Spinal cord (tissue), 10 donors: Measurements from ENCODE around the gene DMBT1. TPM values are rescaled to one million over a fixed set of nuclear protein-coding genes. Genes with fewer than 3 reads are reported as not detected.
"Not testable (repeated sequence)": the region's sequence is repeated elsewhere in the genome, so short reads cannot be mapped to it uniquely, and the experiment has no call there.

ENCODE experiments used
- DNase-seq, 6 donors: peaks; one replicate each; pipeline versions ENCODE4 v3.0.0 to v3.0.0-alpha.2; 2013 to 2015; ENCODE audit warnings: low spot score in 6 of 6, low read depth in 4 of 6
- H3K27ac ChIP-seq: one replicate; pipeline ENCODE4 v1.5.1; 2013; ENCODE audit warnings: low read depth, low read length, control low read depth
- H3K27me3 ChIP-seq: one replicate; pipeline ENCODE4 v1.6.1; 2013; ENCODE audit warnings: low read length; ENCODE audit not compliant: control insufficient read depth, insufficient read depth
- H3K36me3 ChIP-seq: one replicate; pipeline ENCODE4 v1.6.1; 2013; ENCODE audit warnings: low read length; ENCODE audit not compliant: control insufficient read depth, insufficient read depth
- H3K4me1 ChIP-seq: one replicate; pipeline ENCODE4 v1.6.1; 2013; ENCODE audit warnings: low read length; ENCODE audit not compliant: control insufficient read depth, insufficient read depth
- H3K4me3 ChIP-seq: one replicate; pipeline ENCODE4 v1.5.1; 2013; ENCODE audit warnings: low read depth, low read length, control low read depth
- H3K9me3 ChIP-seq: one replicate; pipeline ENCODE4 v1.6.1; 2013; ENCODE audit warnings: low read length; ENCODE audit not compliant: control insufficient read depth, insufficient read depth
- whole genome bisulfite sequencing: methylation state at CpG from one replicate; pipeline ENCODE4 v1.1.5; 2013; ENCODE audit warnings: missing lambda C conversion rate; ENCODE audit not compliant: insufficient coverage; 5-methylcytosine and 5-hydroxymethylcytosine counted together
- polyA plus RNA-seq, 2 donors: library from polyadenylated mRNA; unstranded; fragments of 120-200 nt; gene quantifications; one replicate each; pipeline ENCODE4 v1.2.1, GENCODE V29; 2013; ENCODE audit not compliant: insufficient read length in 2 of 2
- total RNA-seq, 2 donors: library from RNA; depleted of rRNA in 1 of 2; stranded (reverse); fragments of 120-200 nt in 1 of 2; fragments of >200 nt in 1 of 2; gene quantifications; one replicate each; pipeline versions ENCODE4 v1.2.3 to v1.2.4, GENCODE V29; 2013 to 2014
- donor health status: healthy.

DMBT1 gene
- total and polyA plus RNA-seq, 4 donors = 0.10 to 0.18 (median 0.13) TPM

GRCh38 chr10:122568551-122568950 is 8.0 kb downstream of the DMBT1 start:
- no peak overlapping the region for H3K27ac ChIP-seq
- no peaks in the 10 kb centered on the region for H3K27me3 ChIP-seq
- no peak overlapping the region for H3K4me3 ChIP-seq
- no peaks in the 10 kb centered on the region for H3K36me3 ChIP-seq
- WGBS = 73% methylated on average over 6 of the region's 8 CpGs
- no peaks in the 10 kb centered on the region for H3K9me3 ChIP-seq
- peaks cover 3% of the 10 kb centered on the region for H3K4me1 ChIP-seq
- DNase-seq = no peak

- WGBS = 84% methylated on average over 2 of the region's 6 CpGs
- Histone ChIP-seq H3K4me1 (peaks cover 2% of the 10 kb centered on the region), H3K4me3 (no peak overlapping the region), H3K27me3 (no peaks in the 10 kb centered on the region), H3K27ac (no peak overlapping the region), H3K9me3 (no peaks in the 10 kb centered on the region), H3K36me3 (no peaks in the 10 kb centered on the region)
- no peak for DNase-seq
These were observed 10.4 kb downstream of the DMBT1 start for GRCh38 chr10:122570920-122571319.

DNA sequence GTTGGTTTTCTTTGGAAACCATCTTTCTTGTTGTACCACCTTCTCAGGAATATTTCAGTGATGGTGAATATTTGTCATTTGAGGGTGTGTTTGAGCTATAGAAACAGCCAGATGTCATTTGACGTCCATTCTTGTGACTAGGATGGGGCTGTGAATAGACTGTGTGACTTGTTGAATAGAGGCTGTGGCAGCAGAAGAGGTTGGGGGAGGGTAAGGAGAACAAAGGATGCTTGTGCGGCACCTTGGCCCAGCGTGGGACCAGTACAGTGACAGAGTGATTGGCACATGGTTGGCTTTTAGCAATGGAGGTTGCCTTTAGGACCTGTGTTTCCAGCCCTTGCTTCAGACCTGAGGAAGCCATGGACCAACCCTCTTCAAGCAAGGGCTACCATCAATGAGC is 11.3 kb downstream of the DMBT1 start:
- Histone ChIP-seq H3K9me3 (no peaks in the 10 kb centered on the region), H3K27ac (no peak overlapping the region), H3K36me3 (no peaks in the 10 kb centered on the region), H3K27me3 (no peaks in the 10 kb centered on the region), H3K4me3 (no peak overlapping the region), H3K4me1 (no peaks in the 10 kb centered on the region)
- no peak for DNase-seq
- WGBS = 76% methylated on average over 2 of the region's 3 CpGs

DNA sequence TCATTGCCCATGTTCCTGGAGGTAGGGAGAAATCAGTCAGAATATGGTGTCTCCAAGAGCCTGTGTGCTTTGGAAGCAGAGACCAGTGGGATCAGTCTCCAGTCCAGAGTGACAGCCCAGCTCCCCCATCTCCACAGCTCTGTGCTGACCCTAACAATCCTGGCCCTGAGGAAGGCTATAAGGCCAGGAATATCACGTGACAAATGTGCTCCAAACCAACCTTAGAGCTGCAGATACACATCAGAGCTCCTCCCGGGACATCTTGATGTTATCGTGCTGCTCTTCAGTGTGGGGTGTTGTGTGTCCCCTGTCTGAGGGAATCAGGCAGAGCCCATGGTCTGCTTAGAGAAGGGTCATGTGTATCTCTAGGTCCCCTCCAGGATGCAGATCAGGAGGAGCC is 15.2 kb downstream of the DMBT1 start:
- no peak for DNase-seq
- no peak overlapping the region for H3K27ac ChIP-seq
- H3K27me3 ChIP-seq = no peaks in the 10 kb centered on the region
- no peak overlapping the region for H3K4me3 ChIP-seq
- no peaks in the 10 kb centered on the region for H3K4me1 ChIP-seq
- H3K9me3 ChIP-seq = no peaks in the 10 kb centered on the region
- 50% methylated on average over 2 of the region's 3 CpGs for WGBS
- no peaks in the 10 kb centered on the region for H3K36me3 ChIP-seq

DNA sequence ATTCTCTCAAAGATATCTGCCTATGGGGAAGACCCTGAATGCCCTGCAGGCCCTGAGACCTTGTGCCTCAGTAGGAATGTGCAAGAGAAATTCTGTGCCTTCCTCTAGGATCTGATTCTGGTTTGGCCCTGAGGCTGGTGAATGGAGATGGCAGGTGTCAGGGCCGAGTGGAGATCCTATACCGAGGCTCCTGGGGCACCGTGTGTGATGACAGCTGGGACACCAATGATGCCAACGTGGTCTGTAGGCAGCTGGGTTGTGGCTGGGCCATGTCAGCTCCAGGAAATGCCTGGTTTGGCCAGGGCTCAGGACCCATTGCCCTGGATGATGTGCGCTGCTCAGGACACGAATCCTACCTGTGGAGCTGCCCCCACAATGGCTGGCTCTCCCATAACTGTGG is 15.7 kb downstream of the DMBT1 start:
- WGBS = 83% methylated on average over 5 of the region's 6 CpGs
- DNase-seq = no peak
- Histone ChIP-seq H3K27ac (no peak overlapping the region), H3K4me1 (no peaks in the 10 kb centered on the region), H3K27me3 (no peaks in the 10 kb centered on the region), H3K9me3 (no peaks in the 10 kb centered on the region), H3K36me3 (no peaks in the 10 kb centered on the region), H3K4me3 (no peak overlapping the region)

GRCh38 chr10:122577311-122577885 is 16.8 kb downstream of the DMBT1 start:
- no peaks in the 10 kb centered on the region for H3K36me3 ChIP-seq
- no peak overlapping the region for H3K27ac ChIP-seq
- no peak for DNase-seq
- no peaks in the 10 kb centered on the region for H3K4me1 ChIP-seq
- no peaks in the 10 kb centered on the region for H3K27me3 ChIP-seq
- 82% methylated on average over 12 of the region's 12 CpGs for WGBS
- H3K4me3 ChIP-seq = no peak overlapping the region
- no peaks in the 10 kb centered on the region for H3K9me3 ChIP-seq

DNA sequence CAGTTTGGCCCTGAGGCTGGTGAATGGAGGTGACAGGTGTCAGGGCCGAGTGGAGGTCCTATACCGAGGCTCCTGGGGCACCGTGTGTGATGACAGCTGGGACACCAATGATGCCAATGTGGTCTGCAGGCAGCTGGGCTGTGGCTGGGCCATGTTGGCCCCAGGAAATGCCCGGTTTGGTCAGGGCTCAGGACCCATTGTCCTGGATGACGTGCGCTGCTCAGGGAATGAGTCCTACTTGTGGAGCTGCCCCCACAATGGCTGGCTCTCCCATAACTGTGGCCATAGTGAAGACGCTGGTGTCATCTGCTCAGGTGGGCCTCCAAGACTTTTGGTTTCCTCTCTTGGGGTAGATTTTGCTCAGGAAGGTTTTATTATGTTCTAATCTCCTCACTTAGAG is 25.5 kb downstream of the DMBT1 start:
- H3K4me3 ChIP-seq, H3K9me3 ChIP-seq, H3K4me1 ChIP-seq, H3K27ac ChIP-seq, H3K36me3 ChIP-seq, DNase-seq, H3K27me3 ChIP-seq: not testable (repeated sequence)
- no CpG with 5 or more reads among the region's 7 CpGs for WGBS

DNA sequence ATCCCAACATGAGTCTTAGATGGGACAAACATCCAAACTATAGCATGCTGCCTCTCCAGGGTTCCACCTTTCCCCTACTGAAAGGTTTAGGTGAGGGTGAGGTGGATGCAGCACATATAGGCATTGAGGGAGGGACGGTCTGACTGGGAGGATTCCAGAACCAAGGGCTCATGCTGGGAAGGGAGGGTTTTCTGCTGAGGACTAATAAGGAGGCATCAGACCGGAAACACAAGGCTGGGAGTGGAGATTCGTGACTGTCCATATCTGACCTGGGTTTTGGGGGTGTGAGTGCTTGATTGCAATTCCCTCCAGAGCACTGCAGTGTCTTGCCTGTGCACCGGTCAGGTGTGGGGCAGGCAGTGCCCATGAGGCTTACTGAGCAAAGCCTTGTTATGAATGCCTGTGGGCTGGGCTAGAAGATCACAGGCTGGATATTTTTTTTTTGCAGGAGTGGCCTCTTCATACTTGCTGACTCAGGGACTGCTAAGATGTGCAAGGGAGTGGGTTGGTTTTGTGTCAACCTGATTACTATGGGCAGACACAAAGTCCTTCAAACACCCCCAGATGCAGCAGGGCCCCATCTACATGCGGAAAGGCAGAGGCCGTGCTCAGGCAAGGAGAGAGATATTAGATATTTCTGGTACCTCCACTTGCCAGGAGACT is 26.7 kb downstream of the DMBT1 start:
- Histone ChIP-seq H3K4me3 (no peak overlapping the region), H3K9me3 (no peaks in the 10 kb centered on the region), H3K36me3 (no peaks in the 10 kb centered on the region), H3K27ac (no peak overlapping the region), H3K27me3 (no peaks in the 10 kb centered on the region), H3K4me1 (no peaks in the 10 kb centered on the region)
- no peak for DNase-seq
- 83% methylated on average over 2 of the region's 6 CpGs for WGBS

DNA sequence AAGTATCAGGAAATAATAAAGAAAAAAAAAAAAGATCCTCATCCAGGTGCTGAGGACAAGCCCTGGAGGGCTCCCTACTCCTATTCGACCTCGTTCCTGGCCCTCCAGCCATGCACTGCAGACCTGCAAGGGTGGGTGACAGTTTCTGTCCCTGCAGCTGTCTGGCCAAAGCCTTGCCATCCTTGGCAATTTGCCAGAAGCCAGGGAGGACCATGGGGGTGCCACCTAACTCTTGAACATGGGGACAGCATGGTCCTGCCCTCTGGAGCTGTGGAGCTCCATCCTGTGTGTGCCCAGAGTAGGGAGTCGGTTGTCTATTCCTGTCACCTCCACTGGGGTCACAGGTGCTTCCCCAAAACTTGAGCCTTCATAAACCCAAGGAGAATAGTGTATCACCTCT is 27.8 kb downstream of the DMBT1 start:
- DNase-seq = no peak
- whole genome bisulfite sequencing = 100% methylated on average over 2 of the region's 3 CpGs
- Histone ChIP-seq H3K27me3 (no peaks in the 10 kb centered on the region), H3K27ac (no peak overlapping the region), H3K4me1 (no peaks in the 10 kb centered on the region), H3K9me3 (no peaks in the 10 kb centered on the region), H3K36me3 (no peaks in the 10 kb centered on the region), H3K4me3 (no peak overlapping the region)

DNA sequence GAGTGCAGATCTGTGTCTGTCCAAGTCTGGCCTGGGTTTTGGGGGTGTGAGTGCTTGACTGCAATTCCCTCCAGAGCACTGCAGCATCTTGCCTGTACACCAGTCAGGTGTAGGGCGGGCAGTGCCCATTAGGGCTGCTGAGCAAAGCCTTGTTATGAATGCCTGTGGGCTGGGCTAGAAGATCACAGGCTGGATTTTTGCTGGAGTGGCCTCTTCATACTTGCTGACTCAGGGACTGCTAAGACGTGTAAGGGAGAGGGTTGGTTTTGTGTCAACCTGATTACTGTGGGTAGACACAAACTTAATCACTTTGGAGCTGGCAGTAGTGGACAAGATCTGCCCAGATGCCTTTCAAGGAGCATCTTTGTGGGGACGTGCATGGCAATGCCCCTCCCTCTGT is 29.6 kb downstream of the DMBT1 start:
- H3K36me3 ChIP-seq = no peaks in the 10 kb centered on the region
- H3K27me3 ChIP-seq = no peaks in the 10 kb centered on the region
- no peak for DNase-seq
- H3K9me3 ChIP-seq = no peaks in the 10 kb centered on the region
- no peaks in the 10 kb centered on the region for H3K4me1 ChIP-seq
- H3K27ac ChIP-seq = no peak overlapping the region
- H3K4me3 ChIP-seq = no peak overlapping the region
- WGBS = 38% methylated on average over 1 of the region's 3 CpGs
